HepG2 (cell line): ENCODE data around the gene COX6B1. TPM values are rescaled to one million over a fixed set of nuclear protein-coding genes. Genes with fewer than 3 reads are reported as not detected.

Experiments
- ATAC-seq: fragments of 200-7000 bp; cut with Tn5 transposase; 3 replicates; pipeline ENCODE4 v1.9.1; 2020; ENCODE audit warnings: mild to moderate bottlenecking, moderate library complexity
- BruUV-seq: library from RNA; stranded (reverse); fragments of 400-500 nt; replicated peaks from 2 replicates; lab custom pipeline; 2021; lab: Mats Ljungman, UMichigan
- CTCF ChIA-PET: fragments of 300-600 bp; formaldehyde crosslinking; extraction: SDS; loops from one replicate; lab custom pipeline; 2021; ENCODE audit warnings: low total read pairs, inconsistent platforms, low intra/inter-chr PET ratio; lab: Yijun Ruan, JAX
- POLR2A ChIA-PET: fragments of 350-600 bp; sonication (Branson Sonifier 250); formaldehyde crosslinking; loops from one replicate; lab custom pipeline; 2020; ENCODE audit warnings: antibody characterized with exemption, inconsistent platforms; lab: Yijun Ruan, JAX
- DNase-seq: peaks from one replicate; pipeline ENCODE4 v3.0.0-alpha.2; 2015; ENCODE audit warnings: low spot score
- FAIRE-seq: peaks from 3 replicates; lab custom pipeline; 2011; peaks lifted over from hg19 to GRCh38; lab: Jason Lieb, UNC
- H2AFZ ChIP-seq: one replicate; pipeline ENCODE4 v1.6.1; 2011; ENCODE audit warnings: low read length, inconsistent platforms
- H3K27ac ChIP-seq: fragments of 300-600 bp; 3 replicates; pipeline ENCODE4 v1.8.0; 2011; ENCODE audit warnings: mixed run types, mild to moderate bottlenecking, mixed read lengths, low read length, inconsistent platforms; ENCODE audit not compliant: insufficient read depth; ENCODE audit errors: extremely low read length
- H3K27me3 ChIP-seq, 2 experiments: fragments of 200-600 bp in 1 of 2; 2 replicates in 1 of 2; 3 replicates in 1 of 2; pipeline versions ENCODE4 v1.6.0 to v1.8.0; 2011; ENCODE audit warnings: low read length in 2 of 2, mild to moderate bottlenecking in 2 of 2, moderate library complexity in 2 of 2, inconsistent platforms in 1 of 2; ENCODE audit not compliant: insufficient read depth in 2 of 2, control insufficient read depth in 1 of 2
- H3K36me3 ChIP-seq, 2 experiments: fragments of 200-600 bp in 1 of 2; replicated peaks in 1 of 2; 2 replicates in 1 of 2; 3 replicates in 1 of 2; pipeline versions ENCODE4 v1.5.1 to v1.8.0; 2011; ENCODE audit warnings: low read length in 2 of 2, inconsistent platforms in 1 of 2; ENCODE audit not compliant: insufficient read depth in 2 of 2, control insufficient read depth in 1 of 2
- H3K4me1 ChIP-seq: 2 replicates; pipeline ENCODE4 v1.5.1; 2012; ENCODE audit warnings: low read length, inconsistent platforms; ENCODE audit not compliant: insufficient read depth
- H3K4me2 ChIP-seq: 2 replicates; pipeline ENCODE4 v1.6.0; 2011; ENCODE audit warnings: low read depth, low read length, inconsistent platforms
- H3K4me3 ChIP-seq, 3 experiments: fragments of 200-600 bp in 1 of 3; sonication (generic), shearing (Covaris generic) in 1 of 3; replicated peaks in 1 of 3; 2 replicates each; pipeline ENCODE4 v1.5.1; 2011 to 2016; ENCODE audit warnings: low read length in 3 of 3, inconsistent platforms in 2 of 3, low read depth in 2 of 3, mild to moderate bottlenecking in 2 of 3, control low read depth in 1 of 3, mixed read lengths in 1 of 3; ENCODE audit not compliant: insufficient read depth in 1 of 3
- H3K79me2 ChIP-seq: one replicate; pipeline ENCODE4 v1.6.1; 2011; ENCODE audit warnings: low read length, inconsistent platforms; ENCODE audit not compliant: insufficient read depth
- H3K9ac ChIP-seq: 2 replicates; pipeline ENCODE4 v1.6.0; 2011; ENCODE audit warnings: mild to moderate bottlenecking, low read depth, low read length, inconsistent platforms; ENCODE audit not compliant: insufficient read depth
- H3K9me3 ChIP-seq: 2 replicates; pipeline ENCODE4 v1.5.1; 2012; ENCODE audit warnings: mild to moderate bottlenecking, low read length
- H4K20me1 ChIP-seq: 2 replicates; pipeline ENCODE4 v1.6.0; 2011; ENCODE audit warnings: inconsistent platforms, mild to moderate bottlenecking, low read length, moderate library complexity; ENCODE audit not compliant: insufficient read depth
- ATM ChIP-seq: fragments of 450-650 bp; IDR thresholded peaks from 2 replicates; pipeline ENCODE4 v1.7.1; 2017; ENCODE audit warnings: mild to moderate bottlenecking, borderline replicate concordance
- ZNF329 ChIP-seq: sonication (generic); formaldehyde crosslinking; IDR thresholded peaks from 2 replicates; pipeline ENCODE4 v1.9.0; 2021; ENCODE audit warnings: low read depth, mild to moderate bottlenecking, missing genetic modification reagents
- ZNF550 ChIP-seq: sonication (generic); formaldehyde crosslinking; IDR thresholded peaks from 2 replicates; pipeline ENCODE4 v1.4.0; 2020; ENCODE audit warnings: mild to moderate bottlenecking, missing genetic modification reagents, borderline replicate concordance
- ZNF629 ChIP-seq: sonication (generic); formaldehyde crosslinking; conservative IDR thresholded peaks from 2 replicates; pipeline ENCODE4 v1.5.0; 2020; ENCODE audit warnings: missing genetic modification reagents
- WGBS: methylation state at CpG from one replicate; pipeline ENCODE4 v1.1.6; 2017; ENCODE audit warnings: low lambda C conversion rate; 5-methylcytosine and 5-hydroxymethylcytosine counted together
- in situ Hi-C: cut with HindIII; loops from 2 replicates; pipeline ENCODE4 v1.10.0; 2017; ENCODE audit warnings: low pct_unique_long_range_greater_than_20kb; ENCODE audit not compliant: extremely low pct_ligation_motif_present
- intact Hi-C: fragments of 100-400 bp; cut with micrococcal nuclease; formaldehyde crosslinking; loops from one replicate; pipeline ENCODE4 v1.10.0; 2022; ENCODE audit not compliant: unreplicated experiment
- polyA plus RNA-seq, 8 experiments: library from polyadenylated mRNA; depleted of rRNA in 3 of 8; stranded (reverse) in 7 of 8; unstranded in 1 of 8; fragments of >200 nt; fragmentation: Illumina TruSeq in 4 of 8; extraction: Trizol in 4 of 8; gene quantifications; 2 replicates each; pipeline versions ENCODE4 v1.2.1 to v1.2.3, GENCODE V29; 2011 to 2016; ENCODE audit warnings: low read depth in 4 of 8, missing spikeins in 1 of 8, mixed read lengths in 1 of 8; ENCODE audit not compliant: insufficient read depth in 1 of 8
- total RNA-seq, 5 experiments: library from RNA; depleted of rRNA; stranded (reverse); fragments of >200 nt; fragmentation: Illumina TruSeq; extraction: Trizol; gene quantifications; 2 replicates each; pipeline ENCODE4 v1.2.3, GENCODE V29; 2016; ENCODE audit warnings: low read depth in 1 of 5
- TF ChIP-seq, protein P1 (sequence below), 2 experiments: sonication (generic) in 1 of 2; formaldehyde crosslinking in 1 of 2; IDR thresholded peaks; 2 replicates each; pipeline versions ENCODE4 v1.4.0 to v1.6.1; 2018 to 2020; ENCODE audit warnings: missing genetic modification reagents in 2 of 2, borderline replicate concordance in 1 of 2, low read depth in 1 of 2, mild to moderate bottlenecking in 1 of 2, missing biosample characterization in 1 of 2
- TF ChIP-seq, protein P2 (sequence below): sonication (generic); formaldehyde crosslinking; IDR thresholded peaks from 2 replicates; pipeline ENCODE4 v1.4.0; 2020; ENCODE audit warnings: missing genetic modification reagents

Gene COX6B1
- total and polyA plus RNA-seq, 2 of the 13 experiments (the other 11 are each of a cell fraction or from before 2014, with no cell fraction given) = 481 to 487 TPM

DNA sequence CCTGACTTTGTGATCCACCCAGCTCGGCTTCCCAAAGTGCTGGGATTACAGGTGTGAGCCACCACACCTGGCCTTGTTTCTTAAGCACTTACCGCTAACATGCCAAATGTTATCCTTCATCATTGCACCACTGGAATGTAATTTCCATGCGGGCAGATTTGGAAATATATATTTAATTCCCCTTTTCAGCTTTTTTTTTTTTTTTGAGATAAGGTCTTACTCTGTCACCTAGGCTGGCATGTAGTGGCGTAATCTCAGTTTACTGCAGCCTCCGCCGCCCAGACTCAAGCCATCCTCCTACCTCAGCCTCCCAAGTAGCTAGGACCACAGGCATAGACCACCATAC is 13.8 kb downstream of the COX6B1 start:
- 94% methylated on average over 6 of the region's 6 CpGs for WGBS
- 0 out of 2 replicates have a peak overlapping the region, but pooled peaks have one; percentile 65 for H3K4me2 ChIP-seq
- H3K27ac ChIP-seq = peak overlapping the region; percentile 66
- intact Hi-C loops (loop anchor here (1.0 kb wide), 1 partner anchor 14 kb away; the partner anchor contains the start of gene COX6B1), in situ Hi-C loops (no loop called here)
- peaks cover 6 to 8% of the 10 kb centered on the region in 2 experiments; a peak in 4 of 5 replicates for H3K36me3 ChIP-seq
- H3K79me2 ChIP-seq = no peaks in the 10 kb centered on the region
- no TSS peak for BruUV-seq
- no peak overlapping the region for H3K4me3 ChIP-seq
- no peak overlapping the region for H2AFZ ChIP-seq
- H3K27me3 ChIP-seq = no peaks in the 10 kb centered on the region
- FAIRE-seq (no peak), DNase-seq (no peak), ATAC-seq (no peak)
- no peaks in the 10 kb centered on the region for H3K9me3 ChIP-seq
- peaks cover 25% of the 10 kb centered on the region for H3K4me1 ChIP-seq
- no peak overlapping the region for H3K9ac ChIP-seq
- TF ChIP-seq, protein P1, sequence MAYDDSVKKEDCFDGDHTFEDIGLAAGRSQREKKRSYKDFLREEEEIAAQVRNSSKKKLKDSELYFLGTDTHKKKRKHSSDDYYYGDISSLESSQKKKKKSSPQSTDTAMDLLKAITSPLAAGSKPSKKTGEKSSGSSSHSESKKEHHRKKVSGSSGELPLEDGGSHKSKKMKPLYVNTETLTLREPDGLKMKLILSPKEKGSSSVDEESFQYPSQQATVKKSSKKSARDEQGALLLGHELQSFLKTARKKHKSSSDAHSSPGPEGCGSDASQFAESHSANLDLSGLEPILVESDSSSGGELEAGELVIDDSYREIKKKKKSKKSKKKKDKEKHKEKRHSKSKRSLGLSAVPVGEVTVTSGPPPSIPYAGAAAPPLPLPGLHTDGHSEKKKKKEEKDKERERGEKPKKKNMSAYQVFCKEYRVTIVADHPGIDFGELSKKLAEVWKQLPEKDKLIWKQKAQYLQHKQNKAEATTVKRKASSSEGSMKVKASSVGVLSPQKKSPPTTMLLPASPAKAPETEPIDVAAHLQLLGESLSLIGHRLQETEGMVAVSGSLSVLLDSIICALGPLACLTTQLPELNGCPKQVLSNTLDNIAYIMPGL (CRISPR knock-in tag; IDR thresholded peaks at IDR 0.05; ENCODE audit: borderline replicate concordance in 1 of 2, low read depth in 1 of 2) = 0 out of 4 replicates have a peak, but pooled peaks of 1 of the 2 experiments have one; percentile 1
- TF ChIP-seq ZNF550 (CRISPR knock-in tag) = no peak
- no peak for TF ChIP-seq ATM
- TF ChIP-seq, protein P2, sequence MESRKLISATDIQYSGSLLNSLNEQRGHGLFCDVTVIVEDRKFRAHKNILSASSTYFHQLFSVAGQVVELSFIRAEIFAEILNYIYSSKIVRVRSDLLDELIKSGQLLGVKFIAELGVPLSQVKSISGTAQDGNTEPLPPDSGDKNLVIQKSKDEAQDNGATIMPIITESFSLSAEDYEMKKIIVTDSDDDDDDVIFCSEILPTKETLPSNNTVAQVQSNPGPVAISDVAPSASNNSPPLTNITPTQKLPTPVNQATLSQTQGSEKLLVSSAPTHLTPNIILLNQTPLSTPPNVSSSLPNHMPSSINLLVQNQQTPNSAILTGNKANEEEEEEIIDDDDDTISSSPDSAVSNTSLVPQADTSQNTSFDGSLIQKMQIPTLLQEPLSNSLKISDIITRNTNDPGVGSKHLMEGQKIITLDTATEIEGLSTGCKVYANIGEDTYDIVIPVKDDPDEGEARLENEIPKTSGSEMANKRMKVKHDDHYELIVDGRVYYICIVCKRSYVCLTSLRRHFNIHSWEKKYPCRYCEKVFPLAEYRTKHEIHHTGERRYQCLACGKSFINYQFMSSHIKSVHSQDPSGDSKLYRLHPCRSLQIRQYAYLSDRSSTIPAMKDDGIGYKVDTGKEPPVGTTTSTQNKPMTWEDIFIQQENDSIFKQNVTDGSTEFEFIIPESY (CRISPR knock-in tag) = peak; percentile 18; the same call in 1 of the 2 replicates
- no peak for TF ChIP-seq ZNF329 (CRISPR knock-in tag)
- TF ChIP-seq ZNF629 = no peak
- no peaks in the 10 kb centered on the region for H4K20me1 ChIP-seq
- CTCF ChIA-PET = no interaction called here
- POLR2A ChIA-PET = interaction anchor here (0.6 to 3.6 kb wide), 9 partner anchors 10 to 150 kb away, joined by 3 to 44 read pairs (median 5); partner anchors contain the start of genes COX6B1, LIN37, PRODH2 and RBM42
